A549 (cell line): ENCODE measurements around the gene AREL1. TPM values are rescaled to one million over a fixed set of nuclear protein-coding genes. Genes with fewer than 3 reads are reported as not detected.
A peak's percentile ranks its signal among the peaks of the same experiment; 100 is the strongest.

Experiments used
- ATAC-seq, 2 experiments: fragments of 200-7000 bp in 1 of 2; fragments of >200 bp in 1 of 2; cut with Nextera tagmentation in 1 of 2; cut with Tn5 transposase in 1 of 2; 3 replicates each; pipeline versions ENCODE4 v1.8.0 to v1.9.1; 2018 to 2020; ENCODE audit warnings: mild to moderate bottlenecking in 1 of 2, moderate library complexity in 1 of 2
- CTCF ChIA-PET: fragments of 300-600 bp; sonication (Branson Sonifier 250); formaldehyde crosslinking; extraction: SDS; loops from one replicate; lab custom pipeline; 2021; ENCODE audit warnings: antibody characterized with exemption, inconsistent platforms; lab: Yijun Ruan, JAX
- POLR2A ChIA-PET: fragments of 350-600 bp; formaldehyde crosslinking; extraction: SDS; loops from one replicate; lab custom pipeline; 2021; ENCODE audit warnings: antibody characterized with exemption, inconsistent platforms; lab: Yijun Ruan, JAX
- DNase-seq, 2 experiments: peaks; one replicate each; pipeline versions ENCODE4 v3.0.0 to v3.0.0-alpha.2; 2011 to 2016; ENCODE audit warnings: low read depth in 1 of 2, low spot score in 1 of 2
- FAIRE-seq: peaks from 2 replicates; lab custom pipeline; 2011; peaks lifted over from hg19 to GRCh38; lab: Jason Lieb, UNC
- H3K27ac ChIP-seq, 2 experiments: fragments of >200 bp; sonication (Bioruptor Twin); formaldehyde crosslinking; 3 replicates each; pipeline ENCODE4 v1.5.1; 2016 to 2017
- H3K4me1 ChIP-seq: fragments of >200 bp; sonication (Bioruptor Twin); formaldehyde crosslinking; 3 replicates; pipeline ENCODE4 v1.6.1; 2016
- H3K4me2 ChIP-seq: fragments of >200 bp; sonication (Bioruptor Twin); formaldehyde crosslinking; 3 replicates; pipeline ENCODE4 v1.6.1; 2016
- H3K4me3 ChIP-seq: fragments of >200 bp; sonication (Bioruptor Twin); formaldehyde crosslinking; 3 replicates; pipeline ENCODE4 v1.5.1; 2016
- H3K9me3 ChIP-seq: fragments of >200 bp; sonication (Bioruptor Twin); formaldehyde crosslinking; 3 replicates; pipeline ENCODE4 v1.6.1; 2016
- ATOH8 ChIP-seq: fragments of 250-450 bp; sonication (Bioruptor Pico); IDR thresholded peaks from 2 replicates; pipeline ENCODE4 v1.5.0; 2020; ENCODE audit warnings: low read depth, mild to moderate bottlenecking, moderate library complexity
- BCL3 ChIP-seq: fragments of >200 bp; sonication (Bioruptor Twin); formaldehyde crosslinking; IDR thresholded peaks from 3 replicates; pipeline ENCODE4 v1.6.1; 2016
- CBX2 ChIP-seq: fragments of 200-600 bp; sonication (generic); IDR thresholded peaks from 2 replicates; pipeline ENCODE4 v1.6.1; 2016; ENCODE audit warnings: low read depth, mild to moderate bottlenecking, borderline replicate concordance
- CHD2 ChIP-seq: fragments of 150-350 bp; IDR thresholded peaks from 2 replicates; pipeline ENCODE4 v1.6.1; 2014; ENCODE audit warnings: low read length; ENCODE audit not compliant: partially characterized antibody
- CHD4 ChIP-seq: fragments of 200-600 bp; sonication (generic); IDR thresholded peaks from 2 replicates; pipeline ENCODE4 v1.6.1; 2016; ENCODE audit warnings: antibody characterized with exemption, mild to moderate bottlenecking, borderline replicate concordance
- CTCF ChIP-seq: fragments of >200 bp; sonication (Bioruptor Twin); formaldehyde crosslinking; IDR thresholded peaks from 3 replicates; pipeline ENCODE4 v1.5.1; 2016
- EHMT2 ChIP-seq: fragments of 200-600 bp; sonication (generic); IDR thresholded peaks from 2 replicates; pipeline ENCODE4 v1.6.1; 2016; ENCODE audit warnings: antibody characterized with exemption, low read depth, mild to moderate bottlenecking, moderate library complexity
- EP300 ChIP-seq, 2 experiments: fragments of >200 bp; sonication (Bioruptor Twin); formaldehyde crosslinking; IDR thresholded peaks; 2 replicates in 1 of 2; 3 replicates in 1 of 2; pipeline ENCODE4 v1.6.1; 2016 to 2017
- FOSB ChIP-seq: fragments of 250-450 bp; sonication (Bioruptor Pico); IDR thresholded peaks from 2 replicates; pipeline ENCODE4 v1.5.0; 2020; ENCODE audit warnings: mild to moderate bottlenecking, moderate library complexity
- HDAC2 ChIP-seq: fragments of 200-600 bp; sonication (generic); IDR thresholded peaks from 2 replicates; pipeline ENCODE4 v1.6.1; 2016
- HOXA7 ChIP-seq: fragments of 250-450 bp; sonication (Bioruptor Pico); IDR thresholded peaks from 2 replicates; pipeline ENCODE4 v1.5.0; 2020; ENCODE audit warnings: mild to moderate bottlenecking, moderate library complexity
- HOXB5 ChIP-seq: fragments of 250-450 bp; sonication (Bioruptor Pico); IDR thresholded peaks from 2 replicates; pipeline ENCODE4 v1.5.0; 2020; ENCODE audit warnings: mild to moderate bottlenecking, moderate library complexity
- JUN ChIP-seq, 2 experiments: fragments of >200 bp; sonication (Bioruptor Twin); formaldehyde crosslinking; IDR thresholded peaks; 2 replicates in 1 of 2; 3 replicates in 1 of 2; pipeline ENCODE4 v1.6.1; 2016 to 2017
- MAX ChIP-seq: IDR thresholded peaks from 2 replicates; pipeline ENCODE4 v1.6.1; 2012
- MAZ ChIP-seq: fragments of 150-350 bp; IDR thresholded peaks from 2 replicates; pipeline ENCODE4 v1.6.1; 2014; ENCODE audit warnings: antibody characterized with exemption, low read depth, low read length, borderline replicate concordance
- POLR2AphosphoS2 ChIP-seq: conservative IDR thresholded peaks from 2 replicates; pipeline ENCODE4 v1.6.1; 2012; ENCODE audit warnings: low read length, improper control_type of control experiment, inconsistent platforms
- RAD21 ChIP-seq, 2 experiments: fragments of >200 bp in 1 of 2; sonication (Bioruptor Twin) in 1 of 2; formaldehyde crosslinking in 1 of 2; IDR thresholded peaks in 1 of 2; conservative IDR thresholded peaks in 1 of 2; 2 replicates in 1 of 2; 3 replicates in 1 of 2; pipeline ENCODE4 v1.6.1; 2012 to 2018; ENCODE audit warnings: inconsistent platforms in 1 of 2
- RARB ChIP-seq: fragments of 250-450 bp; sonication (Bioruptor Pico); IDR thresholded peaks from 2 replicates; pipeline ENCODE4 v1.8.0; 2021; ENCODE audit warnings: mild to moderate bottlenecking, moderate library complexity
- RFX5 ChIP-seq: fragments of 450-650 bp; IDR thresholded peaks from 2 replicates; pipeline ENCODE4 v1.7.1; 2014; ENCODE audit warnings: antibody characterized with exemption, mild to moderate bottlenecking, moderate library complexity
- SMC3 ChIP-seq: fragments of >200 bp; sonication (Bioruptor Twin); formaldehyde crosslinking; IDR thresholded peaks from 3 replicates; pipeline ENCODE4 v1.6.1; 2018; ENCODE audit warnings: inconsistent platforms
- SREBF2 ChIP-seq: fragments of 450-650 bp; IDR thresholded peaks from 2 replicates; pipeline ENCODE4 v1.6.1; 2014; ENCODE audit warnings: mild to moderate bottlenecking, moderate library complexity
- TFCP2L1 ChIP-seq: fragments of 250-450 bp; sonication (Bioruptor Pico); IDR thresholded peaks from 2 replicates; pipeline ENCODE4 v1.5.0; 2021; ENCODE audit warnings: mild to moderate bottlenecking
- TP53 ChIP-seq: fragments of 250-450 bp; sonication (Bioruptor Pico); IDR thresholded peaks from 2 replicates; pipeline ENCODE4 v1.5.0; 2021; ENCODE audit warnings: mild to moderate bottlenecking, moderate library complexity
- ZC3H11A ChIP-seq: fragments of 450-650 bp; IDR thresholded peaks from 2 replicates; pipeline ENCODE4 v1.6.1; 2014; ENCODE audit warnings: antibody characterized with exemption, mild to moderate bottlenecking
- ZFP36 ChIP-seq: fragments of 450-650 bp; IDR thresholded peaks from 2 replicates; pipeline ENCODE4 v1.6.1; 2014; ENCODE audit warnings: borderline replicate concordance; ENCODE audit not compliant: partially characterized antibody
- WGBS: methylation state at CpG from one replicate; pipeline ENCODE4 v1.1.6; 2017; ENCODE audit errors: missing lambda C conversion rate; 5-methylcytosine and 5-hydroxymethylcytosine counted together
- polyA plus RNA-seq, 4 experiments: library from polyadenylated mRNA; depleted of rRNA in 3 of 4; stranded (reverse); fragments of >200 nt; fragmentation: RNase III in 1 of 4; extraction: RNeasy Plus Mini Kit Qiagen cat#74134 plus additional on column Dnase treatment in 1 of 4; gene quantifications; 2 replicates in 3 of 4; 3 replicates in 1 of 4; pipeline ENCODE4 v1.2.3, GENCODE V29; 2011 to 2017

AREL1 gene
- polyA plus RNA-seq, 2 of the 4 experiments (the other 2 are of a cell fraction), result 27.5 to 48.6 TPM

GRCh38 chr14:74614508-74615495 is 98.1 kb downstream of the AREL1 start:
- 81% methylated on average over 8 of the region's 8 CpGs for WGBS
- TF ChIP-seq ZFP36, result no peak
- POLR2A ChIA-PET, result interaction anchor here (0.5 to 0.6 kb wide), 2 partner anchors 43 to 99 kb away, joined by 3 to 4 read pairs; no protein-coding TSS in a partner anchor
- CTCF ChIA-PET, result interaction anchor here (0.8 to 2.3 kb wide), 9 partner anchors 8 to 148 kb away, joined by 3 to 6 read pairs (median 3); partner anchors contain the start of gene YLPM1
- Histone ChIP-seq H3K4me1 (peaks cover 69% of the 10 kb centered on the region), H3K4me2 (peak overlapping the region; percentile 9; the same call in 2 of the 3 replicates), H3K9me3 (no peaks in the 10 kb centered on the region), H3K4me3 (no peak overlapping the region), H3K27ac (peak overlapping the region; percentile 89 to 96; a peak in 5 of 6 replicates)
- no peak for DNase-seq
- no peak for ATAC-seq
- no peak for FAIRE-seq

GRCh38 chr14:74613211-74613914 is 99.5 kb downstream of the AREL1 start:
- no peak for DNase-seq
- Histone ChIP-seq H3K4me2 (peak overlapping the region; percentile 8; the same call in 2 of the 3 replicates), H3K9me3 (no peaks in the 10 kb centered on the region), H3K4me1 (peaks cover 63% of the 10 kb centered on the region), H3K27ac (peak overlapping the region; percentile 89 to 96), H3K4me3 (no peak overlapping the region)
- ChIA-PET POLR2A (interaction anchor here (0.5 to 0.8 kb wide), 2 partner anchors 8 to 28 kb away, joined by 3 to 5 read pairs; no protein-coding TSS in a partner anchor), CTCF (interaction anchor here (0.5 to 7.2 kb wide), 50 partner anchors 8 to 1116 kb away, joined by 3 to 228 read pairs (median 5); partner anchors contain the start of gene YLPM1)
- no peak for FAIRE-seq
- ATAC-seq, result no peak
- TF ChIP-seq HOXA7 (CRISPR knock-in tag) (no peak), FOSB (CRISPR knock-in tag) (no peak), CHD2 (no peak), CBX2 (no peak), SMC3 (no peak)
- WGBS, result 66% methylated on average over 16 of the region's 16 CpGs

GRCh38 chr14:74612350-74613021 is 100.4 kb downstream of the AREL1 start:
- peak; percentile 75 to 84 for ATAC-seq
- ChIA-PET POLR2A (interaction anchor here (0.5 to 0.8 kb wide), 2 partner anchors 9 to 29 kb away, joined by 3 to 5 read pairs; no protein-coding TSS in a partner anchor), CTCF (interaction anchor here (0.5 to 7.2 kb wide), 64 partner anchors 8 to 1115 kb away, joined by 3 to 228 read pairs (median 5); partner anchors contain the start of gene YLPM1)
- H3K4me2 ChIP-seq, result peak overlapping the region; percentile 86
- H3K4me3 ChIP-seq, result peak overlapping the region; percentile 66
- 16% methylated on average over 23 of the region's 69 CpGs for WGBS
- peaks cover 54% of the 10 kb centered on the region for H3K4me1 ChIP-seq
- H3K9me3 ChIP-seq, result no peaks in the 10 kb centered on the region
- TF ChIP-seq FOSB (CRISPR knock-in tag) (no peak), RFX5 (no peak), MAZ (0 out of 2 replicates have a peak, but pooled peaks have one; percentile 27), MAX (peak; percentile 44; the same call in 1 of the 2 replicates), BCL3 (0 out of 3 replicates have a peak, but pooled peaks have one; percentile 54), ZC3H11A (no peak), CHD4 (no peak), TP53 (CRISPR knock-in tag) (no peak), HOXB5 (CRISPR knock-in tag) (peak; percentile 11; the same call in 1 of the 2 replicates), ATOH8 (CRISPR knock-in tag) (no peak), POLR2AphosphoS2 (no peak), RARB (CRISPR knock-in tag) (no peak), RAD21 (conservative IDR thresholded peaks at IDR 0.05 in 1 of 2, IDR thresholded peaks at IDR 0.05 in 1 of 2) (peak; percentile 34 to 76; a peak in 3 of 5 replicates), CTCF (peak; percentile 100), SREBF2 (no peak), SMC3 (peak; percentile 92), EHMT2 (no peak), HDAC2 (no peak), TFCP2L1 (CRISPR knock-in tag) (no peak), EP300 (IDR thresholded peaks at IDR 0.05) (peak in 1 of 2 experiments; percentile 35; a peak in 1 of 5 replicates), JUN (IDR thresholded peaks at IDR 0.05) (peak; percentile 35 to 75; a peak in 4 of 5 replicates)
- TF ChIP-seq, all 56 proteins: peak for 9
- DNase-seq (peak; percentile 55 to 78), FAIRE-seq (no peak)
- H3K27ac ChIP-seq, result peak overlapping the region; percentile 89 to 91
